Stimulated activated CD8-positive, alpha-beta memory T cell treated with anti-CD3 and anti-CD28 coated beads, Interleukin-15, amount 100 ng/mL, for 24 hours (primary cell): ENCODE data around the gene TRIM50.
"Not testable (repeated sequence)": the region's sequence is repeated elsewhere in the genome, so short reads cannot be mapped to it uniquely, and the experiment has no call there.

Source experiments
- DNase-seq: peaks from one replicate; pipeline ENCODE4 v3.0.0-alpha.2; 2020; ENCODE audit warnings: low read depth

TRIM50 gene

GRCh38 chr7:73313521-73313906, 14.4 kb downstream of the TRIM50 start:
- no peak for DNase-seq

- no peak for DNase-seq
Observed at GRCh38 chr7:73312831-73313520, 14.9 kb downstream of the TRIM50 start.

GRCh38 chr7:73311421-73311820, 16.5 kb downstream of the TRIM50 start:
- not testable (repeated sequence) for DNase-seq

- DNase-seq: peak; percentile 78
Observed at GRCh38 chr7:73308665-73309214, 19.1 kb downstream of the TRIM50 start, which contains the start of gene NSUN5. TSS of gene NSUN5 (minus strand) at chr7:73308826. CDS start at chr7:73308790, 36 bp downstream.

- no peak for DNase-seq
Observed at GRCh38 chr7:73308074-73308664, 19.7 kb downstream of the TRIM50 start.

- DNase-seq: no peak
Observed at GRCh38 chr7:73307436-73307835, 20.4 kb downstream of the TRIM50 start.

GRCh38 chr7:73304612-73305387, 23.1 kb downstream of the TRIM50 start:
- DNase-seq: not testable (repeated sequence)

- DNase-seq: no peak
Observed at GRCh38 chr7:73304071-73304470, 23.8 kb downstream of the TRIM50 start.

- no peak for DNase-seq
Observed at GRCh38 chr7:73303546-73303945, 24.3 kb downstream of the TRIM50 start.

GRCh38 chr7:73302846-73303245, 25.0 kb downstream of the TRIM50 start:
- DNase-seq: not testable (repeated sequence)

GRCh38 chr7:73301108-73301507, 26.8 kb downstream of the TRIM50 start:
- DNase-seq: not testable (repeated sequence)

GRCh38 chr7:73299812-73300211, 28.1 kb downstream of the TRIM50 start:
- not testable (repeated sequence) for DNase-seq

GRCh38 chr7:73297706-73298105, 30.2 kb downstream of the TRIM50 start:
- DNase-seq: not testable (repeated sequence)

GRCh38 chr7:73297235-73297634, 30.6 kb downstream of the TRIM50 start:
- not testable (repeated sequence) for DNase-seq

- not testable (repeated sequence) for DNase-seq
Observed at GRCh38 chr7:73277210-73277609, 50.7 kb downstream of the TRIM50 start.

GRCh38 chr7:73267813-73268212, 60.1 kb downstream of the TRIM50 start:
- DNase-seq: not testable (repeated sequence)

- DNase-seq: not testable (repeated sequence)
Observed at GRCh38 chr7:73266719-73267368, 61.0 kb downstream of the TRIM50 start.
